Choroid plexus epithelial cell (primary cell): ENCODE measurements around the gene RAB22A.
A peak's percentile ranks its signal among the peaks of the same experiment; 100 is the strongest.

Experiments used
- DNase-seq: peaks from one replicate; pipeline ENCODE4 v3.0.0-alpha.2; 2010; ENCODE audit warnings: low read depth
- H3K4me3 ChIP-seq: 2 replicates; pipeline ENCODE4 v1.5.1; 2011; ENCODE audit warnings: low read depth, mild to moderate bottlenecking, control low read depth, low read length, moderate library complexity
- TF ChIP-seq, protein P1 (sequence below): conservative IDR thresholded peaks from 2 replicates; pipeline ENCODE4 v1.5.1; 2011; ENCODE audit warnings: low read depth, mild to moderate bottlenecking, control low read depth, inconsistent platforms, low read length, moderate library complexity

Gene RAB22A

DNA sequence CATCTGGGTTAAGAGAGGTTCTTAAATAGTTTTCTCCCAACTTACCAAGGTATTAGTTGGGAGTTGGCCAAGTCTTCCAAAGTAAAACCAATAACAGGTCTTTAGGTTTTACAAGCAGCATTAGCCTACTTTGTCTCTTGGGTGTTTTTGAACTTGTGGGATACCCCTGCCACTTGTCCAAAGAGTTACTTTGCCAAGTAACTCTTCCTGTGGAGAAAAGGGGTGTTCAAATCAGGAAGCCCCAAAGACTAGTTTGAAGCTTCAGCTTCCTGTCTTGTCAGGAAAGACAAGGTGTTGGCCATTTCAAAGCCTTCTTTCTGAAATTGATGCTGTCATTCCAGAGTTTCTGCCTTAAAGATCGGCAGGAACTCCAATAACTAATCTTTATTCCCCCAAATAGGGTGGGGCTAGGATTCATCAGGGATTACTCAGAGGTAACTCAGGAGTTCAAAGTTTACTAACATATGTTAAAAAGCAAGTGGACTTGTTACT, 822 bp downstream of the RAB22A start:
- TF ChIP-seq, protein P1, sequence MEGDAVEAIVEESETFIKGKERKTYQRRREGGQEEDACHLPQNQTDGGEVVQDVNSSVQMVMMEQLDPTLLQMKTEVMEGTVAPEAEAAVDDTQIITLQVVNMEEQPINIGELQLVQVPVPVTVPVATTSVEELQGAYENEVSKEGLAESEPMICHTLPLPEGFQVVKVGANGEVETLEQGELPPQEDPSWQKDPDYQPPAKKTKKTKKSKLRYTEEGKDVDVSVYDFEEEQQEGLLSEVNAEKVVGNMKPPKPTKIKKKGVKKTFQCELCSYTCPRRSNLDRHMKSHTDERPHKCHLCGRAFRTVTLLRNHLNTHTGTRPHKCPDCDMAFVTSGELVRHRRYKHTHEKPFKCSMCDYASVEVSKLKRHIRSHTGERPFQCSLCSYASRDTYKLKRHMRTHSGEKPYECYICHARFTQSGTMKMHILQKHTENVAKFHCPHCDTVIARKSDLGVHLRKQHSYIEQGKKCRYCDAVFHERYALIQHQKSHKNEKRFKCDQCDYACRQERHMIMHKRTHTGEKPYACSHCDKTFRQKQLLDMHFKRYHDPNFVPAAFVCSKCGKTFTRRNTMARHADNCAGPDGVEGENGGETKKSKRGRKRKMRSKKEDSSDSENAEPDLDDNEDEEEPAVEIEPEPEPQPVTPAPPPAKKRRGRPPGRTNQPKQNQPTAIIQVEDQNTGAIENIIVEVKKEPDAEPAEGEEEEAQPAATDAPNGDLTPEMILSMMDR, result no peak
- peak; percentile 30 for DNase-seq

DNA sequence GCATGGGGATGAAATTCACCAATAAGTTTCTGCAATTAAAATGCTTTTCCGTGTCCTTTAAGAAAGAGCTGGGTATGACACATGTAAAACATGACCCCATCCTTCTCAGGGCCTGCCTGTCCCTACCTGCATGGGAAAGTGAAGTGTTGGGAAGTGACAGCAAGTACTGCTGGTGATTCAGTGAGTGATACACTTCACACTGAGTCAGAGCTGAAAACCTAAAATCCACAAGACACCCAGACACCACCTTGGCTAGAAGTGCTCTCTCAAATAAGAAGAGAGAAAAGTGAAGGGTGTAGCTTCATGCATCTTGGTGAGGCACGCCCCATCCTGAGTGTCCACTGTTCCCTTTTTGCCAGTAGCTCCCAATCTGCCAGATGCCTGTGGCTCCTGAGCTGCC, 3.3 kb downstream of the RAB22A start:
- TF ChIP-seq, protein P1, result no peak
- H3K4me3 ChIP-seq, result no peak overlapping the region
- no peak for DNase-seq

More for the DNA sequence above, 822 bp downstream of the RAB22A start:
- peak overlapping the region; percentile 88 for H3K4me3 ChIP-seq

DNA sequence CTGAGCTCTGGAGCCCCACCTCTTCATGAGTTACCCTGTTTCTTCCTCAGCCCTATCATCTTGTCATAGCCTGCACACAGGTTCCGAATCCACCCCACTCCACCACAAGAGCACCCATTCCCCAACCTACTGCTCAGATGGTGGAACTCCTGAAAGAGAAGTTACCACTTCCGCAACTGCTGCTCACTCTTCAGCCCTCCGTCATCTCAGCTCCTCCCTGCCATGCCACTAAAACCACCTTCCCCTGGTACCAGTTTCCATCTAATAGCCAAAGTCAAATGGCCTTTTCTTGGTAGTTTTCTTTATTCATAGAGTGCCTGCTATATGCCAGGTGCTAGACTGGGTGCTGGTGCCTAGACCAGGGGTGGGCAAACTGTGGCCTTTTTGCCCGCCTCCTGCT, 3.9 kb downstream of the RAB22A start:
- DNase-seq, result no peak
- TF ChIP-seq, protein P1, result no peak
- no peak overlapping the region for H3K4me3 ChIP-seq

DNA sequence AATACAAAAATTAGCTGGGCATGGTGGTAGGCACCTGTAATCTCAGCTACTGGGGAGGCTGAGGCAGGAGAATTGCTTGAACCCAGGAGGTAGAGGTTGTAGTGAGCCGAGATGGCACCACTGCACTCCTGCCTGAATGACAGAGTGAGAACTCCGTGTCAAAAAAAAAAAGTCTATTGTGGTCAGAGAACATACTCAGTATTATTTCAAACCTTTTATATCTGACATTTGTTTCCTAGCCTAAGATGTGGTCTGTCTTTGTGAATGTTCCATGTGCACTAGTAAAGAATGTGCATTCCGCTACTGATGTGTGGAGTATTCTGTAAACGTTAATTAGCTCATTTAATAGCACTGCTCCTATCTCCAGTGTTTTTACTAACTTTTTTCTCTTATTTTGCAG, 11.7 kb downstream of the RAB22A start:
- DNase-seq, result no peak
- TF ChIP-seq, protein P1, result no peak
- H3K4me3 ChIP-seq, result no peak overlapping the region

DNA sequence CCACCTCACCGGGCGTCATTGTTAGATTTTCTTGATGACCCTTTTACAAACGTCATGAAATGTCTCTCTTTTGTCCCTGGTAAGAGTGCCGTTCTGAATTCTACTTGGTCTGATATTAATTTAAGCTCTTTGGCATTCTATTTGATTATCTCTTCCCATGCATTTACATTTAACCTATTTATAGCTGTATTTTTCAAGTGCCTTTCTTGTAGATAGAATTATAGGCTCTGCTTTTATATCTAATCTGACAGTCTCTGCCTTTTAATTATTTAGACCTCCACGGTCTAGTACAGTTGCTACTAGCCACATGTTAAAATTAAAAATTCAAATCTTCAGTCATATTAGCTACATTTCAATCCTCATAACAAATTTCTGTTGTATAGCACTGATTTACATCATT, 12.6 kb downstream of the RAB22A start:
- no peak for DNase-seq
- TF ChIP-seq, protein P1, result no peak
- H3K4me3 ChIP-seq, result no peak overlapping the region

DNA sequence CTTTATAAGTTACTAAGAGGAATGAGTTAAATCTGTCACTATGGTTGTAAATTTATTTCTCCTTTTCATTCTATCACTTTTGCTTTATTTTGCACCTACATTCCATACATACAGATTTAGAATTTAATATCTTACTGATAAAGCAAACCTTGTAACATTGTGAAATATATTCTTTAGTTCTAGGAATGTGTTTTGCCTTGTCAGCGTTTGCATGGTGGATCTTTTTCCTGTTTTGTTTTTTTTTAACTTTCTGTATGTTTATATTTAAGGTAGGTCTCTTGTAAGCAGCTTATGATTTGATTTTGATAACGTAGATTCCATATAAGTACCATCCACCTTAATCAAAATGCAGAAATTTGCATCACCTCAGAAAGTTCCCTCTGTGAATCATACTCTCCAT, 16.4 kb downstream of the RAB22A start:
- no peak overlapping the region for H3K4me3 ChIP-seq
- DNase-seq, result no peak

DNA sequence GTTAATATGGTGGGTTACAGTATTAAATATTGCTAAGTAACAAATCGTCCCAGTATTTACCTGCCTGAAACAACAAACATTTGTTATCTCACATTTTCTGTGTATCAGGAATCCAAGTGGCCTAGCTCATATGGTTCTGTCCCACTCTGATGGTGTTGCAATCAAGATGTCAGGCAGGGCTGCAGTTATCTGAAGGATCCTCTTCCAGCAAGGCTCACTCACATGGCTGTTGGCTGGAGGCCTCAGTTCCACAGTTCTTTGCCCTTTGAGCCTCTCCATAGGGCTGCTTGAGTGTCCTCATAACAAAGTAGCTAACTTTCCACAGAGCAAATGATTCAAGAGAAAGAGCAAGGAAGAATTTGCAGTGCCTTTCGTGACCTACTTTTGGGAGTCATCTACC, 17.7 kb downstream of the RAB22A start:
- no peak overlapping the region for H3K4me3 ChIP-seq
- TF ChIP-seq, protein P1, result no peak
- peak; percentile 55 for DNase-seq

More for the DNA sequence above, 16.4 kb downstream of the RAB22A start:
- TF ChIP-seq, protein P1, result no peak
